Memory B cell (primary cell): ENCODE results near the gene FGD5.
A peak's percentile ranks its signal among the peaks of the same experiment; 100 is the strongest.

ENCODE experiments used
- ATAC-seq: fragments of 150-1000 bp; cut with Tn5 transposase; 2 replicates; pipeline ENCODE4 v1.10.0; 2021; ENCODE audit warnings: low read depth, mild to moderate bottlenecking, moderate library complexity
- DNase-seq, 2 donors: peaks; one replicate each; pipeline ENCODE4 v3.0.0; 2022; ENCODE audit warnings: low spot score in 2 of 2
- H3K27ac Mint-ChIP-seq: one replicate; pipeline ENCODE4 v1.8.0; 2022; ENCODE audit warnings: mild to moderate bottlenecking, moderate library complexity, mixed read lengths
- H3K27me3 Mint-ChIP-seq: one replicate; pipeline ENCODE4 v1.8.0; 2022; ENCODE audit warnings: mixed read lengths
- H3K36me3 Mint-ChIP-seq: one replicate; pipeline ENCODE4 v1.8.0; 2022; ENCODE audit warnings: mild to moderate bottlenecking, mixed read lengths
- H3K4me1 Mint-ChIP-seq: one replicate; pipeline ENCODE4 v1.8.0; 2022; ENCODE audit warnings: mixed read lengths
- H3K4me3 Mint-ChIP-seq: one replicate; pipeline ENCODE4 v1.8.0; 2022; ENCODE audit warnings: mild to moderate bottlenecking, moderate library complexity, mixed read lengths
- H3K9me3 Mint-ChIP-seq: one replicate; pipeline ENCODE4 v1.8.0; 2022; ENCODE audit warnings: mixed read lengths

The FGD5 gene

GRCh38 chr3:14818804-14819500 is at the start of gene FGD5:
TSS of gene FGD5 (plus strand) at chr3:14818962. CDS start at chr3:14819072, 110 bp downstream.
- Mint-ChIP-seq H3K9me3 (no peaks in the 10 kb centered on the region), H3K27ac (no peak within 1 kb of the TSS), H3K36me3 (no peaks in the 10 kb centered on the region), H3K4me3 (no peak within 1 kb of the TSS), H3K27me3 (peaks cover 22% of the 10 kb centered on the region), H3K4me1 (no peaks in the 10 kb centered on the region)
- DNase-seq (no peak), ATAC-seq (no peak)

- no peaks in the 10 kb centered on the region for H3K4me1 Mint-ChIP-seq
- ATAC-seq (no peak), DNase-seq (no peak)
- H3K36me3 Mint-ChIP-seq, result no peaks in the 10 kb centered on the region
- peaks cover 8% of the 10 kb centered on the region for H3K27me3 Mint-ChIP-seq
- H3K9me3 Mint-ChIP-seq, result no peaks in the 10 kb centered on the region
- no peak overlapping the region for H3K27ac Mint-ChIP-seq
- no peak overlapping the region for H3K4me3 Mint-ChIP-seq
Observed at GRCh38 chr3:14769544-14770325, 49.0 kb upstream of the FGD5 start.

DNA sequence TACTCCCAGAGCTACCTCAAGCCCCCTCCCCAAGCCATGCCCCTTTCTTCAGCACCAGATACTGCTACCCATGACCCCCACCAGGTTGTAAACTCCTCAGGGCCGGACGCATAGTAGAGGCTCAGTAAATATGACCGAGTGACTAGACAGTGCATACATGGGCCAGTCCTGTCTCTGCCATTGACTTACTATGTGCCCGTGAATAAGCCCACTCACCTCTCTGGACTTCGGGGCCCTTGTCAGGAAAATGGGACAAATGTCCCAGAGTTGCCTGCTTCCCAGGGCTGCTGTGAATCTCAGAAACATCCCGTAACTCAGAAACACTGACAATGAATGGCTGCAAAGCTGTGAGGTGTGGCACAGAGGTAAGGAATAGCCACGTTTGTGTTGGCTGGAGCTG is 48.2 kb upstream of the FGD5 start:
- Mint-ChIP-seq H3K36me3 (no peaks in the 10 kb centered on the region), H3K27ac (no peak overlapping the region), H3K4me1 (no peaks in the 10 kb centered on the region), H3K4me3 (no peak overlapping the region), H3K9me3 (no peaks in the 10 kb centered on the region), H3K27me3 (peaks cover 8% of the 10 kb centered on the region)
- no peak for ATAC-seq
- no peak for DNase-seq

- Mint-ChIP-seq H3K36me3 (no peaks in the 10 kb centered on the region), H3K27me3 (peaks cover 8% of the 10 kb centered on the region)
- ATAC-seq, result no peak
Observed at GRCh38 chr3:14771593-14772497, 46.9 kb upstream of the FGD5 start.

GRCh38 chr3:14772533-14773138 is 46.1 kb upstream of the FGD5 start:
- Mint-ChIP-seq H3K4me1 (no peaks in the 10 kb centered on the region), H3K4me3 (no peak overlapping the region), H3K36me3 (no peaks in the 10 kb centered on the region), H3K9me3 (no peaks in the 10 kb centered on the region), H3K27ac (no peak overlapping the region), H3K27me3 (peaks cover 8% of the 10 kb centered on the region)
- DNase-seq (no peak), ATAC-seq (no peak)

More at GRCh38 chr3:14771593-14772497, 46.9 kb upstream of the FGD5 start:
- no peak for DNase-seq
- H3K4me3 Mint-ChIP-seq, result no peak overlapping the region
- H3K27ac Mint-ChIP-seq, result no peak overlapping the region
- H3K9me3 Mint-ChIP-seq, result no peaks in the 10 kb centered on the region
- H3K4me1 Mint-ChIP-seq, result no peaks in the 10 kb centered on the region

DNA sequence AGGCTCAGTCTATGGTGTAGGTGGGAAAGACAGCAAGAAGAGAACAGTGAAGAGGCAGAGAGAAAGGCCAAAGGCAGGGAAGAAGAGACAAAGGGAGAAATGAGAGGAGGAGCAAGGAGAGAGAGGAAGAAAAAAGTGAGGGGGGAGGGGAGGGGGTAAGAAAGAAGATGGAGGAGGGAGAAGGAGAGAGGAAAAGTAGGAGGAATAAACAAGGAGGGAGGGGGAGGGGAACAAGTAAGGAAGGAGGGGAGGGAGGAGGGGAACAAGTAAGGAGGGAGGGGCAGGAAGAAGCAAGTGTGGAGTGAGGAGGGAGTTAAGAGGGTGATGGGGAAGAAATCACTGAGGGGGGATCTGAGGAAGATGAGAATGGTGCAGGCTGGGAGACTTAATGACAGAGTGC is 45.5 kb upstream of the FGD5 start:
- Mint-ChIP-seq H3K4me3 (no peak overlapping the region), H3K27ac (no peak overlapping the region), H3K9me3 (no peaks in the 10 kb centered on the region), H3K36me3 (no peaks in the 10 kb centered on the region), H3K27me3 (peaks cover 6% of the 10 kb centered on the region), H3K4me1 (no peaks in the 10 kb centered on the region)
- no peak for DNase-seq
- no peak for ATAC-seq

GRCh38 chr3:14773691-14774128 is 45.1 kb upstream of the FGD5 start:
- peaks cover 2% of the 10 kb centered on the region for H3K9me3 Mint-ChIP-seq
- no peak for DNase-seq
- H3K27me3 Mint-ChIP-seq, result peaks cover 6% of the 10 kb centered on the region
- no peak overlapping the region for H3K27ac Mint-ChIP-seq
- ATAC-seq, result no peak
- H3K4me3 Mint-ChIP-seq, result no peak overlapping the region
- peaks cover under 1% of the 10 kb centered on the region for H3K36me3 Mint-ChIP-seq
- no peaks in the 10 kb centered on the region for H3K4me1 Mint-ChIP-seq

DNA sequence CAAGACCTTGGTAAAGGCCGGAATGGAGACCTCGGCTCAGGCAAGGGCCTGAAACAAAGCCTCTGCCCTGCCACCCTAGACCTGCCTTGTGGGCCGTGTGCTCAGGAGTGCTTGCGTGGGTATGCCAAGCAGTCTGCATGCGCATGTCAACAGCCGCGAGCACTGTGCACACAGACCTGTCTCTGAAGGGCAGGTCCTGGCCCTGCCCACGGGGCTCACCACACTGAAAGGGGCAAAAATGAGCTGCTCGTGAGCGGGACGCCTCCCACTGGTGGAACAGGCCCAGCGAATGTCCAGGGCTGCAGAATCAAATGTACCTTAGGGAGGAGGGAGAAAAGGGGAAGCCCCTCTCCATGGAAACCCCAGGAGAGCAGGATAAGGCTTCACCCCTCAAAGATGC is 44.3 kb upstream of the FGD5 start:
- no peak overlapping the region for H3K4me3 Mint-ChIP-seq
- DNase-seq, result no peak
- H3K36me3 Mint-ChIP-seq, result peaks cover 3% of the 10 kb centered on the region
- peaks cover 4% of the 10 kb centered on the region for H3K27me3 Mint-ChIP-seq
- no peak overlapping the region for H3K27ac Mint-ChIP-seq
- ATAC-seq, result no peak
- H3K9me3 Mint-ChIP-seq, result peaks cover 4% of the 10 kb centered on the region
- no peaks in the 10 kb centered on the region for H3K4me1 Mint-ChIP-seq

- ATAC-seq (no peak), DNase-seq (no peak)
- Mint-ChIP-seq H3K4me1 (no peaks in the 10 kb centered on the region), H3K4me3 (no peak overlapping the region), H3K27me3 (peaks cover 4% of the 10 kb centered on the region), H3K36me3 (peaks cover 3% of the 10 kb centered on the region), H3K27ac (no peak overlapping the region), H3K9me3 (peaks cover 7% of the 10 kb centered on the region)
Observed at GRCh38 chr3:14775011-14775410, 43.8 kb upstream of the FGD5 start.

DNA sequence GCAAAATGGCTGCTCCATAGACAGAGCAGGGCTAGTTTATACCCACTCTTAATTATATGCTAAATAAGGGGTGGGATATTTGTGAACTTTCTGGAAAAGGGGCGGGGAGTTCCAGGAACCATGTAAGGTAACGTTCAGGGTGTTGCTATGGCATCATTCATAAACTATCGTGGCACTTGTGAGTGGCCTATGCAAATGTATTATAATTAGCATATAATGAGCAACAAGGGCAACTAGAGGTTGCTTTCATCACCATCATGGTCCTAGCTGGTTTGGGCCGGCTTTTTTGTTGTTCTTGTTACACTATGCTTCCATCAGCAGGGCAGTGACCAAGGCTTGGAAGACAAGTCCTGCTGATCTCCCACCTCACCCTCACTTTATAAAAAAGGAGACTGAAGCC is 43.2 kb upstream of the FGD5 start:
- peaks cover 4% of the 10 kb centered on the region for H3K27me3 Mint-ChIP-seq
- no peak overlapping the region for H3K27ac Mint-ChIP-seq
- H3K9me3 Mint-ChIP-seq, result peaks cover 7% of the 10 kb centered on the region
- peaks cover 3% of the 10 kb centered on the region for H3K36me3 Mint-ChIP-seq
- no peaks in the 10 kb centered on the region for H3K4me1 Mint-ChIP-seq
- H3K4me3 Mint-ChIP-seq, result no peak overlapping the region
- ATAC-seq, result no peak
- no peak for DNase-seq

GRCh38 chr3:14779069-14779685 is 39.6 kb upstream of the FGD5 start:
- DNase-seq, result no peak
- no peak overlapping the region for H3K4me3 Mint-ChIP-seq
- H3K9me3 Mint-ChIP-seq, result peaks cover 7% of the 10 kb centered on the region
- no peak overlapping the region for H3K27ac Mint-ChIP-seq
- no peak for ATAC-seq
- H3K27me3 Mint-ChIP-seq, result peaks cover 6% of the 10 kb centered on the region
- peaks cover 3% of the 10 kb centered on the region for H3K36me3 Mint-ChIP-seq
- no peaks in the 10 kb centered on the region for H3K4me1 Mint-ChIP-seq

- Mint-ChIP-seq H3K27ac (no peak overlapping the region), H3K27me3 (peaks cover 10% of the 10 kb centered on the region), H3K4me3 (no peak overlapping the region), H3K36me3 (peaks cover 3% of the 10 kb centered on the region), H3K9me3 (peaks cover 7% of the 10 kb centered on the region), H3K4me1 (no peaks in the 10 kb centered on the region)
- DNase-seq (no peak), ATAC-seq (peak; percentile 52)
Observed at GRCh38 chr3:14780927-14781507, 37.7 kb upstream of the FGD5 start.

DNA sequence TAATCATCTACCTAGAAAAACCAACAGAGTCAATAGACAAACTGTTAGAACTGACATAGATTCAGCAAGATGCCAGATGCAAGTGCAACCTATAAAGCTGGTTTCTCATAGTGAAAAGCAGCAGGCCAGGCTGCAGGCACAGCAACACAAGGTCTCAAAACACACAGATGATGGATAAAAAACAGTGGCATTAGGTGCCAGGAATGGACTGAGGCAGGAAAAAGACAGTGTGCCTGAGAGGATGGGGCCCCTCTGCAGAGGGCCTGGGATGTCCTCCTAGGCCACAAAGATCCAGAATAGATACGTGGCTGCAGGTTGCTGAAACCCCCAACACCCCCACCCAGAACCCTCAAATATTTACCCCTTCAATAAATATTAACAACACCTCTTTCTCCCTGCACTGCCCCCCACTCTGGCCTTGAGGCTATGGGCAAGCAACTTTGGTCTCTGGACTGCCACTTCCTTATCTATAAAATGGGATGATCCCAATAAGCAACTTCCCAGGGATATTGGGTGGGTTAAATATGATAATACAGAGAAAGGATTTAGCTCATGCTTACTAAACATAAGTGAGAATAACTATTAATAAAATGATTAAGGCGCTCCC is 35.2 kb upstream of the FGD5 start:
- ATAC-seq, result no peak
- peaks cover 3% of the 10 kb centered on the region for H3K36me3 Mint-ChIP-seq
- peaks cover 9% of the 10 kb centered on the region for H3K27me3 Mint-ChIP-seq
- no peak overlapping the region for H3K27ac Mint-ChIP-seq
- no peak overlapping the region for H3K4me3 Mint-ChIP-seq
- DNase-seq, result no peak
- peaks cover 6% of the 10 kb centered on the region for H3K9me3 Mint-ChIP-seq
- H3K4me1 Mint-ChIP-seq, result no peaks in the 10 kb centered on the region
